Fibroblast of mammary gland (primary cell): ENCODE data around the gene OR52M1.

Source experiments
- DNase-seq: peaks from one replicate; pipeline ENCODE4 v3.0.0-alpha.2; 2010; ENCODE audit warnings: low read depth
- H3K4me3 ChIP-seq: 2 replicates; pipeline ENCODE4 v1.5.1; 2011; ENCODE audit warnings: low read depth, mild to moderate bottlenecking, low read length, moderate library complexity; ENCODE audit not compliant: control insufficient read depth
- CTCF ChIP-seq: conservative IDR thresholded peaks from 2 replicates; pipeline ENCODE4 v1.5.1; 2011; ENCODE audit warnings: low read depth, low read length, inconsistent platforms; ENCODE audit not compliant: control insufficient read depth, insufficient read depth

Gene OR52M1

GRCh38 chr11:4541071-4541470 lies 3.9 kb upstream of the OR52M1 start:
- H3K4me3 ChIP-seq: no peak overlapping the region
- no peak for DNase-seq
- TF ChIP-seq CTCF: no peak

- TF ChIP-seq CTCF: no peak
- DNase-seq: no peak
- no peak overlapping the region for H3K4me3 ChIP-seq
Measured at GRCh38 chr11:4543561-4543960, 1.4 kb upstream of the OR52M1 start.

- no peak for DNase-seq
- no peak for TF ChIP-seq CTCF
- no peak overlapping the region for H3K4me3 ChIP-seq
Measured at GRCh38 chr11:4546878-4547277, 1.9 kb downstream of the OR52M1 start.

- no peak for DNase-seq
- no peak for TF ChIP-seq CTCF
- H3K4me3 ChIP-seq: no peak overlapping the region
Measured at GRCh38 chr11:4547416-4547815, 2.4 kb downstream of the OR52M1 start.

- DNase-seq: no peak
- peak; percentile 21 for TF ChIP-seq CTCF
- no peak overlapping the region for H3K4me3 ChIP-seq
Measured at GRCh38 chr11:4551346-4551979, 6.5 kb downstream of the OR52M1 start.

GRCh38 chr11:4559527-4560440 lies 14.8 kb downstream of the OR52M1 start:
- no peak for DNase-seq
- no peak for TF ChIP-seq CTCF
- no peak overlapping the region for H3K4me3 ChIP-seq

GRCh38 chr11:4560467-4560866 lies 15.5 kb downstream of the OR52M1 start:
- no peak for DNase-seq
- no peak for TF ChIP-seq CTCF
- H3K4me3 ChIP-seq: no peak overlapping the region
